Activated T-cell treated with anti-CD3 and anti-CD28 coated beads, Interleukin-2, amount 50 U/mL, for 24 hours (primary cell): Measurements from ENCODE around the gene GRIFIN.

Experiments
- DNase-seq: peaks from one replicate; pipeline ENCODE4 v3.0.0-alpha.2; 2020
- H3K27ac Mint-ChIP-seq: 2 replicates; pipeline ENCODE4 v1.8.0; 2020; ENCODE audit warnings: mild to moderate bottlenecking, mixed read lengths
- H3K27me3 Mint-ChIP-seq: 2 replicates; pipeline ENCODE4 v1.8.0; 2020; ENCODE audit warnings: mixed read lengths
- H3K36me3 Mint-ChIP-seq: 2 replicates; pipeline ENCODE4 v1.8.0; 2020; ENCODE audit warnings: low read depth, mixed read lengths
- H3K4me1 Mint-ChIP-seq: 2 replicates; pipeline ENCODE4 v1.8.0; 2020; ENCODE audit warnings: low read depth, mixed read lengths
- H3K4me3 Mint-ChIP-seq: 2 replicates; pipeline ENCODE4 v1.8.0; 2020; ENCODE audit warnings: mild to moderate bottlenecking, moderate library complexity, mixed read lengths
- H3K9me3 Mint-ChIP-seq: 2 replicates; pipeline ENCODE4 v1.8.0; 2020; ENCODE audit warnings: mixed read lengths

The GRIFIN gene

GRCh38 chr7:2517026-2517425 lies 40.8 kb upstream of the GRIFIN start:
- Mint-ChIP-seq H3K36me3 (peaks cover 4% of the 10 kb centered on the region), H3K9me3 (no peaks in the 10 kb centered on the region), H3K4me1 (peaks cover 46% of the 10 kb centered on the region), H3K27ac (no peak overlapping the region), H3K4me3 (no peak overlapping the region), H3K27me3 (no peaks in the 10 kb centered on the region)
- no peak for DNase-seq

- no peaks in the 10 kb centered on the region for H3K27me3 Mint-ChIP-seq
- DNase-seq, result no peak
- H3K9me3 Mint-ChIP-seq, result no peaks in the 10 kb centered on the region
- H3K36me3 Mint-ChIP-seq, result peaks cover 4% of the 10 kb centered on the region
- peaks cover 48% of the 10 kb centered on the region for H3K4me1 Mint-ChIP-seq
- no peak overlapping the region for H3K27ac Mint-ChIP-seq
- no peak overlapping the region for H3K4me3 Mint-ChIP-seq
Measured at GRCh38 chr7:2516194-2516555, 40.0 kb upstream of the GRIFIN start.

GRCh38 chr7:2515424-2516193 lies 39.4 kb upstream of the GRIFIN start:
- Mint-ChIP-seq H3K4me3 (no peak overlapping the region), H3K4me1 (peaks cover 50% of the 10 kb centered on the region)

GRCh38 chr7:2514473-2515423 lies 38.5 kb upstream of the GRIFIN start:
- Mint-ChIP-seq H3K36me3 (no peaks in the 10 kb centered on the region), H3K27me3 (no peaks in the 10 kb centered on the region), H3K27ac (no peak overlapping the region), H3K9me3 (no peaks in the 10 kb centered on the region), H3K4me1 (peaks cover 54% of the 10 kb centered on the region), H3K4me3 (no peak overlapping the region)
- DNase-seq, result no peak

More at GRCh38 chr7:2515424-2516193, 39.4 kb upstream of the GRIFIN start:
- H3K27ac Mint-ChIP-seq, result no peak overlapping the region
- no peaks in the 10 kb centered on the region for H3K9me3 Mint-ChIP-seq
- no peaks in the 10 kb centered on the region for H3K27me3 Mint-ChIP-seq
- H3K36me3 Mint-ChIP-seq, result peaks cover 4% of the 10 kb centered on the region
- no peak for DNase-seq

GRCh38 chr7:2513702-2514101 lies 37.5 kb upstream of the GRIFIN start:
- no peak for DNase-seq
- peaks cover 61% of the 10 kb centered on the region for H3K4me1 Mint-ChIP-seq

GRCh38 chr7:2512713-2513112 lies 36.5 kb upstream of the GRIFIN start:
- Mint-ChIP-seq H3K27me3 (no peaks in the 10 kb centered on the region), H3K9me3 (no peaks in the 10 kb centered on the region), H3K27ac (peak overlapping the region; percentile 89), H3K4me1 (peaks cover 62% of the 10 kb centered on the region), H3K36me3 (no peaks in the 10 kb centered on the region), H3K4me3 (no peak overlapping the region)
- DNase-seq, result no peak

More at GRCh38 chr7:2513702-2514101, 37.5 kb upstream of the GRIFIN start:
- Mint-ChIP-seq H3K4me3 (no peak overlapping the region), H3K27ac (no peak overlapping the region), H3K36me3 (no peaks in the 10 kb centered on the region), H3K9me3 (no peaks in the 10 kb centered on the region), H3K27me3 (no peaks in the 10 kb centered on the region)

GRCh38 chr7:2512179-2512661 lies 36.0 kb upstream of the GRIFIN start:
- Mint-ChIP-seq H3K4me1 (peaks cover 57% of the 10 kb centered on the region), H3K9me3 (no peaks in the 10 kb centered on the region), H3K4me3 (peak overlapping the region; percentile 53), H3K27ac (peak overlapping the region; percentile 89), H3K27me3 (no peaks in the 10 kb centered on the region), H3K36me3 (no peaks in the 10 kb centered on the region)
- DNase-seq, result no peak

- Mint-ChIP-seq H3K27ac (peak overlapping the region; percentile 89), H3K4me3 (peak overlapping the region; percentile 57), H3K4me1 (peaks cover 55% of the 10 kb centered on the region), H3K27me3 (no peaks in the 10 kb centered on the region), H3K36me3 (no peaks in the 10 kb centered on the region), H3K9me3 (no peaks in the 10 kb centered on the region)
- no peak for DNase-seq
Measured at GRCh38 chr7:2511769-2512168, 35.6 kb upstream of the GRIFIN start.

- Mint-ChIP-seq H3K4me1 (peaks cover 55% of the 10 kb centered on the region), H3K27ac (peak overlapping the region; percentile 89), H3K9me3 (no peaks in the 10 kb centered on the region), H3K36me3 (no peaks in the 10 kb centered on the region), H3K4me3 (peak overlapping the region; percentile 57), H3K27me3 (no peaks in the 10 kb centered on the region)
- DNase-seq, result peak; percentile 77
Measured at GRCh38 chr7:2510909-2511768, 34.9 kb upstream of the GRIFIN start.

GRCh38 chr7:2510130-2510776 lies 34.1 kb upstream of the GRIFIN start:
- H3K4me3 Mint-ChIP-seq, result peak overlapping the region; percentile 57
- H3K27ac Mint-ChIP-seq, result peak overlapping the region; percentile 89
- H3K36me3 Mint-ChIP-seq, result no peaks in the 10 kb centered on the region
- H3K4me1 Mint-ChIP-seq, result peaks cover 55% of the 10 kb centered on the region
- DNase-seq, result no peak
- H3K27me3 Mint-ChIP-seq, result no peaks in the 10 kb centered on the region
- H3K9me3 Mint-ChIP-seq, result no peaks in the 10 kb centered on the region

- Mint-ChIP-seq H3K4me1 (peaks cover 55% of the 10 kb centered on the region), H3K4me3 (peak overlapping the region; percentile 61), H3K9me3 (no peaks in the 10 kb centered on the region), H3K36me3 (no peaks in the 10 kb centered on the region), H3K27ac (peak overlapping the region; percentile 81), H3K27me3 (no peaks in the 10 kb centered on the region)
- DNase-seq, result no peak
Measured at GRCh38 chr7:2509298-2509906, 33.2 kb upstream of the GRIFIN start.

- Mint-ChIP-seq H3K4me3 (peak overlapping the region; percentile 61), H3K9me3 (no peaks in the 10 kb centered on the region), H3K27me3 (no peaks in the 10 kb centered on the region), H3K36me3 (no peaks in the 10 kb centered on the region), H3K4me1 (peaks cover 55% of the 10 kb centered on the region), H3K27ac (peak overlapping the region; percentile 81)
- DNase-seq, result peak; percentile 76
Measured at GRCh38 chr7:2508327-2509215, 32.4 kb upstream of the GRIFIN start.

- no peak for DNase-seq
- Mint-ChIP-seq H3K4me3 (no peak overlapping the region), H3K36me3 (no peaks in the 10 kb centered on the region), H3K27me3 (no peaks in the 10 kb centered on the region), H3K9me3 (no peaks in the 10 kb centered on the region), H3K4me1 (peaks cover 51% of the 10 kb centered on the region), H3K27ac (peak overlapping the region; percentile 81)
Measured at GRCh38 chr7:2507917-2508306, 31.7 kb upstream of the GRIFIN start.
